ENCODE measurements around the gene SLC25A34.

SLC25A34 gene

GRCh38 chr1:15733218-15733725, 2.8 kb upstream of the SLC25A34 start:
- DNase-seq (ENCODE audit: low read depth): no peak

- DNase-seq (ENCODE audit: low read depth): no peak
These were observed 2.3 kb upstream of the SLC25A34 start for GRCh38 chr1:15733726-15734226.

- no peak for DNase-seq (ENCODE audit: low read depth)
These were observed 1.8 kb upstream of the SLC25A34 start for GRCh38 chr1:15734296-15734695.

GRCh38 chr1:15734901-15735300, 1.2 kb upstream of the SLC25A34 start:
- DNase-seq (ENCODE audit: low read depth): no peak

GRCh38 chr1:15735304-15736037, 587 bp upstream of the SLC25A34 start:
- DNase-seq (ENCODE audit: low read depth): no peak

- no peak for DNase-seq (ENCODE audit: low read depth)
These were observed 819 bp downstream of the SLC25A34 start for GRCh38 chr1:15736892-15737261.

GRCh38 chr1:15737324-15738319, 1.6 kb downstream of the SLC25A34 start:
- no peak for DNase-seq (ENCODE audit: low read depth)

- DNase-seq (ENCODE audit: low read depth): no peak
These were observed 2.5 kb downstream of the SLC25A34 start for GRCh38 chr1:15738416-15739113.

GRCh38 chr1:15739259-15739658, 3.2 kb downstream of the SLC25A34 start:
- DNase-seq (ENCODE audit: low read depth): no peak

- DNase-seq (ENCODE audit: low read depth): no peak
These were observed 3.7 kb downstream of the SLC25A34 start for GRCh38 chr1:15739745-15740144.

- DNase-seq (ENCODE audit: low read depth): no peak
These were observed 5.1 kb downstream of the SLC25A34 start for GRCh38 chr1:15740924-15741850.

- no peak for DNase-seq (ENCODE audit: low read depth)
These were observed 6.3 kb downstream of the SLC25A34 start, which contains the start of gene TMEM82 for GRCh38 chr1:15742339-15742801. TMEM82 (plus strand) TSS chr1:15742499; CDS start chr1:15742560, 61 bp downstream.

GRCh38 chr1:15744122-15744679, 8.1 kb downstream of the SLC25A34 start:
- DNase-seq (ENCODE audit: low read depth): no peak

- DNase-seq (ENCODE audit: low read depth): no peak
These were observed 11.3 kb downstream of the SLC25A34 start for GRCh38 chr1:15747378-15747777.

- DNase-seq (ENCODE audit: low read depth): no peak
These were observed 12.2 kb downstream of the SLC25A34 start for GRCh38 chr1:15748264-15748663.

GRCh38 chr1:15748690-15749398, 12.8 kb downstream of the SLC25A34 start:
- no peak for DNase-seq (ENCODE audit: low read depth)

- DNase-seq (ENCODE audit: low read depth): no peak
These were observed 13.6 kb downstream of the SLC25A34 start for GRCh38 chr1:15749399-15750291.

GRCh38 chr1:15750924-15751323, 14.9 kb downstream of the SLC25A34 start:
- no peak for DNase-seq (ENCODE audit: low read depth)

- no peak for DNase-seq (ENCODE audit: low read depth)
These were observed 15.7 kb downstream of the SLC25A34 start for GRCh38 chr1:15751717-15752116.
